Skeletal muscle satellite cell (primary cell): Measurements from ENCODE around the gene RAD17.
"Not testable (repeated sequence)": the region's sequence is repeated elsewhere in the genome, so short reads cannot be mapped to it uniquely, and the experiment has no call there.

ENCODE experiments used
- H3K27me3 ChIP-seq: 2 replicates; pipeline ENCODE4 v1.7.0; 2013; ENCODE audit warnings: low read length; ENCODE audit not compliant: control insufficient read depth, insufficient read depth
- H3K36me3 ChIP-seq: 2 replicates; pipeline ENCODE4 v1.7.0; 2013; ENCODE audit warnings: mild to moderate bottlenecking, control low read depth, low read length; ENCODE audit not compliant: insufficient read depth
- H3K4me1 ChIP-seq: 2 replicates; pipeline ENCODE4 v1.7.0; 2013; ENCODE audit warnings: low read length; ENCODE audit not compliant: control insufficient read depth, insufficient read depth
- H3K4me2 ChIP-seq: 2 replicates; pipeline ENCODE4 v1.7.0; 2013; ENCODE audit warnings: mild to moderate bottlenecking, low read length
- H3K4me3 ChIP-seq: 2 replicates; pipeline ENCODE4 v1.7.0; 2013; ENCODE audit warnings: low read length
- H3K9ac ChIP-seq: 2 replicates; pipeline ENCODE4 v1.7.0; 2013; ENCODE audit warnings: mild to moderate bottlenecking, low read depth, low read length, moderate library complexity
- H3K9me3 ChIP-seq: replicated peaks from 2 replicates; pipeline ENCODE4 v1.7.0; 2013; ENCODE audit warnings: mild to moderate bottlenecking, control low read depth, low read length

RAD17 gene

GRCh38 chr5:69414885-69415583 lies 45.4 kb downstream of the RAD17 start, which contains the start of gene MARVELD2:
MARVELD2 (plus strand) TSS chr5:69415116; CDS start chr5:69419386, 4,270 bp downstream.
- no peak within 1 kb of the TSS for H3K4me2 ChIP-seq
- H3K4me3 ChIP-seq = no peak within 1 kb of the TSS
- H3K27me3 ChIP-seq = no peaks in the 10 kb centered on the region
- peaks cover 18% of the 10 kb centered on the region for H3K36me3 ChIP-seq
- H3K9ac ChIP-seq = no peak within 1 kb of the TSS
- H3K4me1 ChIP-seq = no peaks in the 10 kb centered on the region
- no peaks in the 10 kb centered on the region for H3K9me3 ChIP-seq

- Histone ChIP-seq H3K9me3 (no peaks in the 10 kb centered on the region), H3K4me3 (no peak overlapping the region), H3K9ac (no peak overlapping the region), H3K4me1 (no peaks in the 10 kb centered on the region), H3K4me2 (no peak overlapping the region), H3K27me3 (no peaks in the 10 kb centered on the region), H3K36me3 (peaks cover 16% of the 10 kb centered on the region)
Measured at GRCh38 chr5:69415584-69415958, 46.0 kb downstream of the RAD17 start.

GRCh38 chr5:69416180-69416579 lies 46.6 kb downstream of the RAD17 start:
- no peak overlapping the region for H3K4me2 ChIP-seq
- no peaks in the 10 kb centered on the region for H3K4me1 ChIP-seq
- H3K9ac ChIP-seq = no peak overlapping the region
- H3K4me3 ChIP-seq = no peak overlapping the region
- no peaks in the 10 kb centered on the region for H3K9me3 ChIP-seq
- H3K27me3 ChIP-seq = no peaks in the 10 kb centered on the region
- peaks cover 16% of the 10 kb centered on the region for H3K36me3 ChIP-seq

GRCh38 chr5:69416699-69417098 lies 47.1 kb downstream of the RAD17 start:
- no peaks in the 10 kb centered on the region for H3K27me3 ChIP-seq
- H3K4me1 ChIP-seq = no peaks in the 10 kb centered on the region
- H3K4me3 ChIP-seq = no peak overlapping the region
- no peak overlapping the region for H3K4me2 ChIP-seq
- H3K36me3 ChIP-seq = peaks cover 16% of the 10 kb centered on the region
- H3K9ac ChIP-seq = no peak overlapping the region
- H3K9me3 ChIP-seq = no peaks in the 10 kb centered on the region

GRCh38 chr5:69418554-69418953 lies 48.9 kb downstream of the RAD17 start:
- Histone ChIP-seq H3K27me3 (no peaks in the 10 kb centered on the region), H3K4me1 (no peaks in the 10 kb centered on the region), H3K4me3 (no peak overlapping the region), H3K36me3 (peaks cover 16% of the 10 kb centered on the region), H3K9me3 (no peaks in the 10 kb centered on the region), H3K9ac (no peak overlapping the region), H3K4me2 (no peak overlapping the region)

GRCh38 chr5:69431424-69432303 lies 62.0 kb downstream of the RAD17 start:
- H3K9ac ChIP-seq = no peak overlapping the region
- no peaks in the 10 kb centered on the region for H3K4me1 ChIP-seq
- H3K36me3 ChIP-seq = no peaks in the 10 kb centered on the region
- H3K27me3 ChIP-seq = no peaks in the 10 kb centered on the region
- H3K4me3 ChIP-seq = no peak overlapping the region
- H3K4me2 ChIP-seq = no peak overlapping the region
- no peaks in the 10 kb centered on the region for H3K9me3 ChIP-seq

GRCh38 chr5:69432412-69433206 lies 63.0 kb downstream of the RAD17 start:
- Histone ChIP-seq H3K27me3 (no peaks in the 10 kb centered on the region), H3K36me3 (no peaks in the 10 kb centered on the region), H3K4me2 (no peak overlapping the region), H3K9me3 (no peaks in the 10 kb centered on the region), H3K9ac (no peak overlapping the region), H3K4me1 (no peaks in the 10 kb centered on the region), H3K4me3 (no peak overlapping the region)

- H3K4me3 ChIP-seq, H3K36me3 ChIP-seq, H3K27me3 ChIP-seq, H3K4me2 ChIP-seq, H3K9ac ChIP-seq, H3K4me1 ChIP-seq, H3K9me3 ChIP-seq: not testable (repeated sequence)
Measured at GRCh38 chr5:69435276-69435884, 65.8 kb downstream of the RAD17 start.

- Histone ChIP-seq H3K36me3 (no peaks in the 10 kb centered on the region), H3K9me3 (no peaks in the 10 kb centered on the region), H3K4me3 (no peak overlapping the region), H3K4me2 (no peak overlapping the region), H3K9ac (no peak overlapping the region), H3K27me3 (no peaks in the 10 kb centered on the region), H3K4me1 (no peaks in the 10 kb centered on the region)
Measured at GRCh38 chr5:69444127-69444754, 74.6 kb downstream of the RAD17 start.

- Histone ChIP-seq H3K36me3 (no peaks in the 10 kb centered on the region), H3K9ac (no peak overlapping the region), H3K4me2 (no peak overlapping the region), H3K9me3 (no peaks in the 10 kb centered on the region), H3K4me3 (no peak overlapping the region), H3K27me3 (peaks cover 2% of the 10 kb centered on the region), H3K4me1 (peaks cover 3% of the 10 kb centered on the region)
Measured at GRCh38 chr5:69449511-69449910, 79.9 kb downstream of the RAD17 start.

GRCh38 chr5:69450116-69450515 lies 80.5 kb downstream of the RAD17 start:
- Histone ChIP-seq H3K4me3 (no peak overlapping the region), H3K4me2 (no peak overlapping the region), H3K36me3 (no peaks in the 10 kb centered on the region), H3K9me3 (no peaks in the 10 kb centered on the region), H3K4me1 (peaks cover 3% of the 10 kb centered on the region), H3K27me3 (peaks cover 4% of the 10 kb centered on the region), H3K9ac (no peak overlapping the region)
